ENCODE results near the gene DLGAP1.

- TF ChIP-seq POLR2A (IDR thresholded peaks at IDR 0.05): no peak
- TF ChIP-seq CTCF (IDR thresholded peaks at IDR 0.05): no peak
Observed at GRCh38 chr18:3611313-3612090, 843.6 kb downstream of the DLGAP1 start.

Measured in right lobe of liver (tissue), 4 donors.